Uterine smooth muscle cell (primary cell): ENCODE measurements around the gene KRTAP20-4. TPM values are rescaled to one million over a fixed set of nuclear protein-coding genes. Genes with fewer than 3 reads are reported as not detected.

Experiments
- total RNA-seq: library from RNA; depleted of rRNA; stranded (reverse); fragments of >200 nt; gene quantifications from 2 replicates; pipeline ENCODE4 v1.2.3, GENCODE V29; 2014

The KRTAP20-4 gene
- not detected in 2 replicates for total RNA-seq

DNA sequence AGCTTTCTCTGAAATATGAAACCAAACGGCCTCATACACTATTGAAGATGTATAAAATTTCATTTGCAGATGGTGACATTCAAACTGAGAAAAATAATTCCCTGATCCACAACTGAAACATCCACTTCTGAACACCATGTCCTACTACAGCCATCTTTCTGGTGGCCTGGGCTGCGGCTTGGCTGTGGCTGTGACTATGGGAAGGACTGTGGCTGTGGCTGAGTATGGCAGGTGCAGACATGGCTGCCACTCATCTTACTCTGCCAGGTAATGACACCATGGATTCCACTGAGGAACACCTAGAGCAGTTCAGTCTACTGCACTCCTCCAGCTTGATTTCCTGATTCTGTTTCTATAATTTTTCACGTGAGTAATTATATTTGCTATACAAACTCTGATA is at the start of gene KRTAP20-4:
TSS of gene KRTAP20-4 (plus strand) at position 106 of the 400 bp plus-strand sequence.

DNA sequence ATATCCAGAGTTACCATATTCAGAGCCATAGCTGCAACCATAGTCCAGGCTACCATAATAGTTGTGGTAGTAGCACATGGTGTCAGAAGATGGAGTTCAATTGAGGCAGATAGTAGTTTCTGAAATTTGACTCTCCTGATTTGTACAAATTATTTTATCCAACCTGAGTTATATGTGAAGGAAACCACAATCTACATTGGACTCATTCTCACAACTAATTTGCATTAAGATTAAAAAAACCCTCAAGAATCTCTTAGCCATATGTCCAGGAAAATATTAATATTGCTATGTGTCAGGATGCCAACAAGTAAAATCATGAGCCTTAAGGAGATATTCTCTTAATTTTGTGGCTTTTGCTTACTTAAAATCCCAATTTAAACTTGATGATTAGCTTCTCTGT is 30.1 kb upstream of the KRTAP20-4 start, which contains the start of gene KRTAP22-2:
TSS of gene KRTAP22-2 (minus strand) at position 101 of the 400 bp plus-strand sequence.

DNA sequence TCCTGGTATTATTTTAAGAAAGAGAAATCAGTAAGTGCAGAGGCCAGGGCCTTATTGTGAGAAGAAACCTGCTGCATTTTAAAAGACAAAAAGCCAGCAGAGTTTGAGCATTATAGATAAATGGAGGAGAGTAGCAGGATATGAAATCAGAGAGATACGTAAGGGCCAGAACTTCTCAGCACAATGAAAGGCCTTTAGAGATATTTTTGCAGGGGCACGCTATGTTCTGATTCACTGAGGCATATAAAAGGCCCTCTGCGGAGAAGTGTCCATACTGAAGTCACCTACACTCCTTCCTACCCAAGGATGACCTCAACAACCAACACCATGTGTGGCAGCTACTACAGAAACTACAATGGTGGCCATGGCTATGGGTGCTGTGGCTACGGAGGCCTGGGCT is 28.3 kb upstream of the KRTAP20-4 start, which contains the start of gene KRTAP6-3:
TSS of gene KRTAP6-3 (plus strand) at position 301 of the 400 bp plus-strand sequence. CDS start at position 307, 6 bp downstream.

DNA sequence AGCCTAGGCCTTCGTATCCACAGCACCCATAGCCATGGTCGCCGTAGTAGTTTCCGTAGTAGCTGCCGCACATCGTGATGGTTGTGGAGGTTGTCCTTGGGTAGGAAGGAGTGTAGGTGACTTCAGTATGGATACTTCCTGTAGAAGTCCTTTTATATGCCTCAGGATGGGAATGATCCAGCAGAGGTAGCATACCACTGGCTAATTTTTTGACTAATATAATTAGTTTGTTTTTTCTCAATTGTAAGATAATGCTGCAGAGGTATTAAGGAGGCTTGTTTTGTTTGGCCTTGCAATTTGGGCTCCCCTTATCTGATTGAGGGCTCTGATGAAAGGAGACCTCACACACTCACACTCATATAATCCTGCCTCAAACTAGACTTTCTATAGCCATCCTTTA is 21.6 kb upstream of the KRTAP20-4 start, which contains the start of gene KRTAP6-2:
TSS of gene KRTAP6-2 (minus strand) at position 101 of the 400 bp plus-strand sequence. CDS start at position 73, 28 bp downstream.

DNA sequence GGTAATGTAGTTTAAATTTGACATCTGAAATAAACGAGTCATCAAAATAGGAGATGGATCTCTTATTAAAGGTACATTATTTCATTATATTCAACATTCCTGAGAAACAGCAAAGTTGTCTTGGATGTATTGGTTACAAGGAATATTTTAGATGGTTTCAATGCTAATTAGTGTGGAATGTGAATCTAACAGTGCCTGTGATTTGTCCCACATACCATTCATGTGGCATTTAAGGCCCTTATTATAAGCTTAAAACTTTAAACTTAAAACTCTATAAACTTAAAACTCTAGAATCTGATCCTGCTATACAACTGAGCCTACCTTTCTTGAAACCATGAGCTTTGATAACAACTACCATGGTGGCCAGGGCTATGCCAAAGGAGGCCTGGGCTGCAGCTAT is 19.6 kb upstream of the KRTAP20-4 start, which contains the start of gene KRTAP22-1:
TSS of gene KRTAP22-1 (plus strand) at position 301 of the 400 bp plus-strand sequence.

DNA sequence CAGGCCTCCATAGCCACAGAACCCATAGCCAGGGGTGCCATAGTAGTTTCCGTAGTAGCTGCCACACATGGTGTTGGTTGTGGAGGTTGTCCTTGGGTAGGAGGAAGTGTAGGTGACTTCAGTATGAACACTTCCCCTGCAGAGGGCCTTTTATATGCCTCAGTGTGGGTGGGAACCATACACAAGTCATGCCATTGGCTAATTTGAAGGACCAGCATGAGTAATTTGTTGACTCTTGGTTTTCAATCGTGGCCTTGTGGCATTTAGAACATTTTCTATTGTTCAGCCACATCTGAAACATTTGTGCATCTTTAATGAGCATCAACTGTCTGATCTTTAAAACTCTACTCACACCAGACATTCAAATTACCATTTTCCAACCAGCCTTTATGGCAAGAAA is 6.6 kb upstream of the KRTAP20-4 start, which contains the start of gene KRTAP6-1:
TSS of gene KRTAP6-1 (minus strand) at position 95 of the 400 bp plus-strand sequence. CDS start at position 69, 26 bp downstream.

DNA sequence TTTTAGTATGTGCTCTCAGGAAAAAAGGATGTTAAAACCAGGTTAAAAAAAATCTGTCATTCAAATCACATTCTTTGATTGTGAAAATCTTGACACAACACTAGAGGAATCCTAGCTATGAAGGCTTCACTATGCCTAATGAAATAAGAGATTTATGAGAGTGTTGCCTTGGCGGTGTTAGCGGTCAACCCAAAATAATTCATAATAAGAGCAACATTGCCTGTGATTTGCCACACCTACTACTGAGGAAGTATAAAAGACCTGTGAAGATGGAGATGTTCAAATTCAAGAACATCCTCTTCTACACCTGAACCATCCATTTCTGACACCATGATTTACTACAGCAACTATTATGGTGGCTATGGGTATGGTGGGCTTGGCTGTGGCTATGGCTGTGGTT is 4.3 kb upstream of the KRTAP20-4 start, which contains the start of gene KRTAP20-1:
TSS of gene KRTAP20-1 (plus strand) at position 301 of the 400 bp plus-strand sequence. CDS start at position 331, 30 bp downstream.

DNA sequence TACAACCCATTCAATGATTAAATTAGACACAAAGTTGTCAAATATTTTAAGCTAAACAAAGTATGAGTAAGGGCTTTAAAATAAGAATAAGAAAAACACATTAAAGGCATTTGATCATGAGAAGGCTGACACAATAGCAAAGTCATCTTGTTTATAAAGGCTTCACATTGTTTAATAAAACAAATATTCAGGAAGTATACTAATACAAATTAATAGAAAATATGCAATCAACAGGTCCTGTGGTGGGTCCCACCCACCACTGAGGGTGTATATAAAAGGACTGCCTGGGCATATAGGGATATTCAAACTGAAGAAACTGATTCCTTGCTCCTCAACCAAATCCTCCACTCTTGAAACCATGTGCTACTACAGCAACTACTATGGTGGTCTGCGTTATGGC is 14.5 kb downstream of the KRTAP20-4 start, which contains the start of gene KRTAP20-2:
TSS of gene KRTAP20-2 (plus strand) at position 301 of the 400 bp plus-strand sequence. CDS start at position 359, 58 bp downstream.

DNA sequence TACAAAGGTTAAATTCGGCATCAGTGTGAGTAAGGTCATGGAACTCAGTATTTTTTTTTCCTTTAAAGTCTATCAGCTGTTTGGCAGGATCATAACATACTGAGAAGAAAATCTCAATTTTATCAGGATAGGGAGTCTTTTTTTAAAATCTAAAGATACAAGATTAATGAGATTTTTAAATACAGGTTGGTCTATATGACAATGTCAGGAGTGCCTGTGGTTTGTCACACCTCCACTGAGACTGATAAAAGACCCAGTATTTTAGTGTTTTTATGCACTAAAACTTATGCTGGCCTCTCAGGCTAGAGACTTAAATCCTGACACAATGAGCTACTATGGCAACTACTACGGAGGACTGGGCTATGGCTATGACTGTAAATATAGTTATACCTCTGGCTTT is 22.1 kb downstream of the KRTAP20-4 start, which contains the start of gene KRTAP20-3:
TSS of gene KRTAP20-3 (plus strand) at position 301 of the 400 bp plus-strand sequence.

Other genes with a start within 250 kb of the KRTAP20-4 start
- not detected in 2 replicates for gene KRTAP13-2, start 248.4 kb upstream of the KRTAP20-4 start, total RNA-seq
- gene KRTAP13-1, start 224.6 kb upstream of the KRTAP20-4 start, total RNA-seq: not detected in 2 replicates
- not detected in 2 replicates for gene KRTAP13-3, start 194.7 kb upstream of the KRTAP20-4 start, total RNA-seq
- not detected in 2 replicates for gene KRTAP13-4, start 190.4 kb upstream of the KRTAP20-4 start, total RNA-seq
- not detected in 2 replicates for gene KRTAP15-1, start 180.4 kb upstream of the KRTAP20-4 start, total RNA-seq
- not detected in 2 replicates for gene KRTAP19-1, start 140.3 kb upstream of the KRTAP20-4 start, total RNA-seq
- gene KRTAP19-2, start 133.2 kb upstream of the KRTAP20-4 start, total RNA-seq: not detected in 2 replicates
- not detected in 2 replicates for gene KRTAP19-3, start 128.6 kb upstream of the KRTAP20-4 start, total RNA-seq
- not detected in 2 replicates for gene KRTAP19-4, start 123.5 kb upstream of the KRTAP20-4 start, total RNA-seq
- not detected in 2 replicates for gene KRTAP19-5, start 118.5 kb upstream of the KRTAP20-4 start, total RNA-seq
- gene KRTAP19-6, start 78.8 kb upstream of the KRTAP20-4 start, total RNA-seq: not detected in 2 replicates
- gene KRTAP19-7, start 59.3 kb upstream of the KRTAP20-4 start, total RNA-seq: not detected in 2 replicates
- not detected in 2 replicates for gene KRTAP22-2, start 30.2 kb upstream of the KRTAP20-4 start, total RNA-seq
- gene KRTAP6-3, start 28.2 kb upstream of the KRTAP20-4 start, total RNA-seq: not detected in 2 replicates
- gene KRTAP6-2, start 21.7 kb upstream of the KRTAP20-4 start, total RNA-seq: not detected in 2 replicates
- not detected in 2 replicates for gene KRTAP22-1, start 19.5 kb upstream of the KRTAP20-4 start, total RNA-seq
- gene KRTAP6-1, start 6.7 kb upstream of the KRTAP20-4 start, total RNA-seq: not detected in 2 replicates
- not detected in 2 replicates for gene KRTAP20-1, start 4.2 kb upstream of the KRTAP20-4 start, total RNA-seq
- not detected in 2 replicates for gene KRTAP20-2, start 14.6 kb downstream of the KRTAP20-4 start, total RNA-seq
- gene KRTAP20-3, start 22.2 kb downstream of the KRTAP20-4 start, total RNA-seq: not detected in 2 replicates
- not detected in 2 replicates for gene KRTAP21-3, start 98.2 kb downstream of the KRTAP20-4 start, total RNA-seq
- gene KRTAP21-2, start 126.6 kb downstream of the KRTAP20-4 start, total RNA-seq: not detected in 2 replicates
- gene KRTAP21-1, start 134.8 kb downstream of the KRTAP20-4 start, total RNA-seq: not detected in 2 replicates
- not detected in 2 replicates for gene KRTAP8-1, start 192.6 kb downstream of the KRTAP20-4 start, total RNA-seq
- gene KRTAP7-1, start 209.1 kb downstream of the KRTAP20-4 start, total RNA-seq: not detected in 2 replicates